GM12872 (cell line): Measurements from ENCODE around the gene CALY.

ENCODE experiments used
- TF ChIP-seq, protein P1 (sequence below): IDR thresholded peaks from 3 replicates; pipeline ENCODE4 v1.5.1; 2011; ENCODE audit warnings: low read depth, mild to moderate bottlenecking, low read length, moderate library complexity; ENCODE audit not compliant: insufficient read depth

Gene CALY

DNA sequence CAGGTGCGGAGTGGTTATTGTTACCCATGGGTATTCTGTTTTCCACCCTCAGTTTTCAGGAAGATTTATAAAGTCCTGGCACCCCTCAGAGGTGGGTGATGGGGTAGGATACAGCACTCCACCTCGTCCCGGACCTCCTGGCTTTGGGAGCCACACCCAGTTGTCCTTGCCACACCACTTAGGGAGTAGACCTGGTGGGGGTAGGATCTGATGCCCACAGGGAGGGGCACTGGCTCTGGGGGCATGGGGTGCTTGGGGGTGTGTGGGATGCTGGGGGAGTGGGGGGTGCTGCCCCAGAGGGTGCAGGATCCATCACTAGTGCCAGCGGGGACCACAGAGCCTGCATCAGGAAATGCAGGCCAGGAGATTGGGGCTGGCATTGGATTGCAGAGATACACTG lies 23.5 kb downstream of the CALY start:
- TF ChIP-seq, protein P1, sequence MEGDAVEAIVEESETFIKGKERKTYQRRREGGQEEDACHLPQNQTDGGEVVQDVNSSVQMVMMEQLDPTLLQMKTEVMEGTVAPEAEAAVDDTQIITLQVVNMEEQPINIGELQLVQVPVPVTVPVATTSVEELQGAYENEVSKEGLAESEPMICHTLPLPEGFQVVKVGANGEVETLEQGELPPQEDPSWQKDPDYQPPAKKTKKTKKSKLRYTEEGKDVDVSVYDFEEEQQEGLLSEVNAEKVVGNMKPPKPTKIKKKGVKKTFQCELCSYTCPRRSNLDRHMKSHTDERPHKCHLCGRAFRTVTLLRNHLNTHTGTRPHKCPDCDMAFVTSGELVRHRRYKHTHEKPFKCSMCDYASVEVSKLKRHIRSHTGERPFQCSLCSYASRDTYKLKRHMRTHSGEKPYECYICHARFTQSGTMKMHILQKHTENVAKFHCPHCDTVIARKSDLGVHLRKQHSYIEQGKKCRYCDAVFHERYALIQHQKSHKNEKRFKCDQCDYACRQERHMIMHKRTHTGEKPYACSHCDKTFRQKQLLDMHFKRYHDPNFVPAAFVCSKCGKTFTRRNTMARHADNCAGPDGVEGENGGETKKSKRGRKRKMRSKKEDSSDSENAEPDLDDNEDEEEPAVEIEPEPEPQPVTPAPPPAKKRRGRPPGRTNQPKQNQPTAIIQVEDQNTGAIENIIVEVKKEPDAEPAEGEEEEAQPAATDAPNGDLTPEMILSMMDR: no peak

DNA sequence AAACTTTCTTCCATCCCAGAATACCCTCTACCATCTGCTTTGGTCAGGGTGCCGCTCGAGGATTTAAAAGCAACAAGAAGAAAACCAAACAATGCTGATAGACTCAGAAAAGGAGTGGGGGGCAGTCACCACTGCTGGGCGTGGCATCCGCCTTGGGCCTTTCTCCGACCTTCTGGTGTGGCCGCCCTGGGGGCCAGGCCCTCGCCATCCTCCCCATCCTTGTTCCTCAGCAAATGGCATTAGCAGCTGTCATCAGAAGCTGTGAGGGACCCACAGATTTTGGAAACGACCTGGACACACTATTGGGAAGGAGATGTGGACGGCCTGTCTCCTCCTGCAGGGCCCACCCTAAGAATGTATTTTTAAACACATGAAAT lies 23.9 kb downstream of the CALY start:
- TF ChIP-seq, protein P1: no peak

DNA sequence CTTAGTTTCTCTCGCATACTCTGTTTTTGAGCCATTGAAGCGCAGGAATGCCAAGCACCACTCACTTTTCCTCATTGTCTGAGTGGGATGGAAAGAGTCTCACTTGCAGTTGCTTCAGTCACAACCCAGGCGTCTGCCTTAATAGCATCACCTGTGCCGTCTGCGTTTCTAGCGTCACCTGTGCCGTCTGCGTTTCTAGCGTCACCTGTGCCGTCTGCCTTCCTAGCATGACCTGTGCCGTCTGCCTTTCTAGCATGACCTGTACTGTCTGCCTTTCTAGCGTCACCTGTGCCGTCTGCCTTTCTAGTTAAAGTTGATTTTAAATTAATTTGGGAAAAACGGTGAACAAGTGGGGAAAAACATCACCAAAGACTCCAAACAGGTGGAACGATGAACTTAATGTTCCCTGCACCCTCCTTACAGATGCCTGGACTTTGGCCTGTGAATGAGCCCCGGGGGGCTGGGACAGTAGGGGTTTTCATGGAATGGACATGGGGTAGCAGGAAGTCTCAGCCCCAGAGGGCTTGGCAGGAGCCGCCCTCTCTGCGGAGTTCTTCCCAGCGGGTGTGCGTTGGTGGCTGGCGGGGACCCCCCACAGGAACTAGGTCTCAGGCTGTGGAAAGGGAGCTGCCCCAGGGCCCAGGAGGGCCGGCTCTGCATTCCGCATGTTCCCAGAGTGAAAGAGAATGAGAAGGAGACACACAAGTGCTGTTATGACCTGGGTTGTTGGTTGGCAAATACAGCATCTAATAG lies 24.5 kb downstream of the CALY start:
- TF ChIP-seq, protein P1: no peak

DNA sequence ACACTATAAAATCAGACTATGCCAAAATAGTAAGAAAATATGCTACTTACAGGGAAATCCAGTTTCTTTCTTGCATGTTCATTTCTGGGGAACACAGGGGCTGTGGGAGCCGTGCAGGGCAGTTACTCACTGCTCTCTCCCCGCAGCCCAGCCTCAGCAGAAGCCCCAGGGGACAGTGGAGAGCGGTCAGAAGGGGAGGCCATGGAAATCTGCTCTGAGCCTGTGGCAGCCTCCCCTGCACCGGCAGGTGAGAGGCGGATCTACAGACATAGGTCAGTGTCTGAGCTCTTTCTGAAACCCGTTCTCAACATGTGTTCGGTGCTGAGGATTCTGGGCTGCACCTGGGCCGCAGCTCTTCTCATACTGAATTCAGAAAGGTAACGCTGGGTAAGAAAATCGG lies 25.1 kb downstream of the CALY start:
- TF ChIP-seq, protein P1: no peak

DNA sequence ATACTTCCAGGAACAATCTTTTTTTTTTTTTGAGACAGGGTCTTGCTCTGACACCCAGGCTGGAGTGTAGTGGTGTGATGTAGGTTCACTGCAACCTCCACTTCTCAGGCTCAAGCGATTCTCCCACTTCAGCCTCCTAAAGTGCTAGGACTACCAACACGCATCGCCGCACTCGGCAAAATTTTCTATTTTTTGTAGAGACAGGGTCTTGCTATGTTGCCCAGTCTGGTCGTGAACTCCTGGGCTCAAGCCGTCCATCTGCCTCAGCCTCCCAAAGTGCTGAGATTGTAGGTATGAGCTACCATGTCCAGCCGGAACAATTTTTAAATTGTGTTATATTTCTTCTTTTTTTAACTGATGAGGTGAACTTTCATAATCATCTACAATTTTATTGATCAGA lies 25.9 kb downstream of the CALY start:
- TF ChIP-seq, protein P1: no peak

DNA sequence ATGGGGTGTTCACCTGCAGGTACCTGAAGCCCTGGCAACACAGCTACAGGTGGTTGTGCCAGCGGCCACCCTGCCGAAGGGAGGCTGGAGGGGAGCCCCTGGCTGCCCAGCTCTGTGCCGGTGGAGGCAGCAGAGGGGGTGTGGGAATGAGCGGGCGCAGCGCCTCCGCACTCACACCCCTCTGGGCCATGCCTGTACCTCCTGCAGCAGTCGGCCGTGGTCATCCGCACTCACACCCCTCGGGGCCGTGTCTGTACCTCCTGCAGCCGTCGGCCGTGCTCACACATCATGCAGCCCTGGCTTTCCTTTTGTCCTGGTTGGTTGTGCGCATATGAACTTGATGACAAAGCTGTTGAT lies 26.3 kb downstream of the CALY start:
- TF ChIP-seq, protein P1: no peak

DNA sequence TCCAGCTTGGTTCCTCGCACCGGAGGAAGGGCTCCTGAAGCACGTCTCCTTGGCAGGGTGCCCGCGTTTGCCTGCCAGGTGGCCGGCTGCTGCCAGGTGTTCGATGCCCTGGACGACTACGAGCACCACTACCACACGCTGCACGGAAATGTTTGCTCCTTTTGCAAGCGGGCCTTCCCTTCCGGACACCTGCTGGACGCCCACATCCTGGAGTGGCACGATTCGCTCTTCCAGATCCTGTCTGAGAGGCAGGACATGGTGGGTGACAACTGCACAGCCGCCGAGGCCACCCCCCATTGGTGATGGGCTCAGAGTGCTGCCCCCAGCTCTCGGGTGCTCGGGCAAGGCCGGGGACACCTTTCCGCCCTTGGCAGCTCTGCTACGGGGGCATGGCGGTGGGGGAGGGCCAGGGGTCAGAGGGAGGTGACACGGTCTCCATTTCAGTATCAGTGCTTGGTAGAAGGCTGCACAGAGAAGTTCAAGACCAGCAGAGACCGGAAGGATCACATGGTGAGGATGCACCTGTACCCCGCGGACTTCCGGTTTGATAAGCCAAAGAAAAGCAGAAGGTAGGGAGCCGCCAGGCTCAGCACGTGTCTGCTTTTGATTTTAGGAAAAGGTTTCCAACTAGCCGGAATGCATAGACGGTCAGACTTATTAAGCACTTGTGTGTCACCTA lies 26.8 kb downstream of the CALY start:
- TF ChIP-seq, protein P1: no peak
